Measurements from ENCODE around the gene GOLGB1. TPM values are rescaled to one million over a fixed set of nuclear protein-coding genes. Genes with fewer than 3 reads are reported as not detected.

The GOLGB1 gene
- total and polyA plus RNA-seq, 2 donors (not counting 3 experiments of a cell fraction or from before 2014, with no cell fraction given): 7.4 to 42.7 TPM

DNA sequence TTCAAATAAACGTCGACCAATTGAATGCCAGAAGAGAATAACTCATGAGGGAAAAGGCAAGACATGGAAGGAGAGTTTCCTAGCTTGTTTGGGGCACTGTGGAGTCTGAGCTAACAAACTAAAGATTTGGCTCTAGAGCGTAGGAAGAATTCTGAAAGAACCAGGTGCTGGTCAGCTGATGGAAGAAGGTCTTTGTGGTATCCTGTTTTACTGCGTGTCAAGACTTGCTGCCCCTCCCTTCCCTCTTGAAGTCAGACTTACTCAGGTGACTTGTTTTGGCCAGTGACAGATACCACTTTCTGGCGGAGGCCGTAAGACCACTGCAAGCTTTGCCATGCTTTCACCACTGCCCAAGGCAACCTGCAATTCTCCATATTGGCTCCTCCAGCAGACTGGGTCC lies 88.2 kb downstream of the GOLGB1 start:
- Histone ChIP-seq H3K4me2 (ENCODE audit: insufficient read depth, low read length) (no peak overlapping the region), H3K9me1 (replicated peaks; ENCODE audit: control insufficient read depth, extremely low read depth, insufficient read depth, low read length) (no peaks in the 10 kb centered on the region), H3K9ac (replicated peaks; ENCODE audit: extremely low read depth, insufficient read depth, low read length) (no peak overlapping the region), H3K27ac (ENCODE audit: insufficient read depth, low read depth, low read length) (peak overlapping the region; percentile 89), H3K27me3 (ENCODE audit: control insufficient read depth in 2 of 2, insufficient read depth in 2 of 2, low read length in 2 of 2) (no peaks in the 10 kb centered on the region), H3K9me3 (replicated peaks; ENCODE audit: control insufficient read depth, insufficient read depth, low read length) (no peaks in the 10 kb centered on the region), H3K79me2 (ENCODE audit: control insufficient read depth, insufficient read depth, low read length) (peaks cover 19% of the 10 kb centered on the region), H3K4me1 (ENCODE audit: control insufficient read depth, extremely low read depth, insufficient read depth, low read length) (peaks cover 22% of the 10 kb centered on the region), H3K36me3 (ENCODE audit: control insufficient read depth in 2 of 2, extremely low read depth in 1 of 2, insufficient read depth in 2 of 2, low read length in 2 of 2) (peaks cover 10 to 13% of the 10 kb centered on the region in 2 experiments), H3K4me3 (replicated peaks in 1 of 3; ENCODE audit: insufficient read depth in 1 of 3, low read depth in 1 of 3, low read length in 3 of 3) (no peak overlapping the region), H2AFZ (ENCODE audit: low read depth, low read length) (peak overlapping the region; percentile 90), H4K20me1 (replicated peaks; ENCODE audit: control insufficient read depth, extremely low read depth, insufficient read depth, low read length) (no peaks in the 10 kb centered on the region)
- DNase-seq (ENCODE audit: low read depth, low spot score) (no peak), FAIRE-seq (no peak)
- intact Hi-C loops (cut with micrococcal nuclease): loop anchor here (5.0 kb wide), 2 partner anchors 114 to 176 kb away; partner anchors contain the start of genes EAF2, IQCB1 and POLQ
- TF ChIP-seq GATA2 (IDR thresholded peaks at IDR 0.05; ENCODE audit: insufficient read depth, insufficient read length, low read depth, low read length) (no peak), FOS (IDR thresholded peaks at IDR 0.05; ENCODE audit: borderline replicate concordance, insufficient read depth, low read length) (no peak), MYC (IDR thresholded peaks at IDR 0.05; ENCODE audit: low read depth, low read length) (no peak), POLR2AphosphoS5 (IDR thresholded peaks at IDR 0.05; ENCODE audit: insufficient read depth, low read depth, low read length) (no peak), EZH2 (IDR thresholded peaks at IDR 0.05; ENCODE audit: borderline replicate concordance, low read depth, low read length, severe bottlenecking) (no peak), JUN (IDR thresholded peaks at IDR 0.05; ENCODE audit: borderline replicate concordance, insufficient read depth, insufficient read length, low read depth) (no peak), POLR2A (IDR thresholded peaks at IDR 0.05; ENCODE audit: low read depth, low read length) (no peak)
- TF ChIP-seq, protein P1, sequence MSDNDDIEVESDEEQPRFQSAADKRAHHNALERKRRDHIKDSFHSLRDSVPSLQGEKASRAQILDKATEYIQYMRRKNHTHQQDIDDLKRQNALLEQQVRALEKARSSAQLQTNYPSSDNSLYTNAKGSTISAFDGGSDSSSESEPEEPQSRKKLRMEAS (IDR thresholded peaks at IDR 0.05; ENCODE audit: insufficient read depth, insufficient read length): no peak
- BruUV-seq (replicated peaks): no TSS peak
- dilution Hi-C loops (cut with MboI; ENCODE audit: extremely low pct_ligation_motif_present, low sequenced_read_pairs): no loop called here
- ChIA-PET CTCF (interaction anchor here (0.9 to 1.7 kb wide), 5 partner anchors 8 to 732 kb away, joined by 3 to 6 read pairs (median 4); no protein-coding TSS in a partner anchor), POLR2A (interaction anchor here (0.5 to 0.9 kb wide), 3 partner anchors 12 to 140 kb away, joined by 3 to 6 read pairs (median 3); no protein-coding TSS in a partner anchor)
